Naive thymus-derived CD8-positive, alpha-beta T cell (primary cell): Measurements from ENCODE around the gene SEL1L3. TPM values are rescaled to one million over a fixed set of nuclear protein-coding genes. Genes with fewer than 3 reads are reported as not detected.

Experiments
- ATAC-seq, 2 donors: fragments of 150-1000 bp; cut with Tn5 transposase in 1 of 2; sonication (Bioruptor Pico), chemical (Tn5 transposase) in 1 of 2; 1 replicate in 1 of 2; 2 replicates in 1 of 2; pipeline ENCODE4 v1.10.0; 2021; ENCODE audit warnings: mild to moderate bottlenecking in 2 of 2, moderate library complexity in 2 of 2
- POLR2A ChIA-PET: fragments of 350-600 bp; sonication (Branson Sonifier 250); formaldehyde crosslinking; loops from one replicate; lab custom pipeline; 2021; ENCODE audit warnings: antibody characterized with exemption; lab: Charles Lee
- DNase-seq, 10 donors: peaks; one replicate each; pipeline versions ENCODE4 v3.0.0 to v3.0.0-alpha.2; 2020 to 2022
- H3K27ac Mint-ChIP-seq, 10 donors: one replicate each; pipeline ENCODE4 v1.8.0; 2020 to 2022; ENCODE audit warnings: mild to moderate bottlenecking in 10 of 10, mixed read lengths in 10 of 10, moderate library complexity in 4 of 10, inconsistent platforms in 1 of 10
- H3K27me3 Mint-ChIP-seq, 5 donors: one replicate each; pipeline ENCODE4 v1.8.0; 2021 to 2022; ENCODE audit warnings: mixed read lengths in 5 of 5
- H3K36me3 Mint-ChIP-seq, 3 donors: one replicate each; pipeline ENCODE4 v1.8.0; 2020 to 2022; ENCODE audit warnings: mixed read lengths in 3 of 3, mild to moderate bottlenecking in 2 of 3, inconsistent platforms in 1 of 3
- H3K4me1 Mint-ChIP-seq, 4 donors: one replicate each; pipeline ENCODE4 v1.8.0; 2021 to 2022; ENCODE audit warnings: mixed read lengths in 4 of 4
- H3K4me3 Mint-ChIP-seq, 10 donors: one replicate each; pipeline ENCODE4 v1.8.0; 2020 to 2022; ENCODE audit warnings: mild to moderate bottlenecking in 10 of 10, mixed read lengths in 10 of 10, moderate library complexity in 6 of 10, inconsistent platforms in 1 of 10
- H3K9me3 Mint-ChIP-seq, 9 donors: one replicate each; pipeline ENCODE4 v1.8.0; 2020 to 2022; ENCODE audit warnings: mixed read lengths in 9 of 9, mild to moderate bottlenecking in 3 of 9, inconsistent platforms in 1 of 9, moderate library complexity in 1 of 9
- polyA plus RNA-seq, 3 donors: library from polyadenylated mRNA; unstranded; fragments of 300-500 nt; fragmentation: Illumina TruSeq; gene quantifications; one replicate each; pipeline ENCODE4 v1.2.3, GENCODE V29; 2021
- total RNA-seq, 8 experiments: library from RNA in 2 of 8; stranded (reverse) in 2 of 8; gene quantifications; one replicate each; pipeline ENCODE4 v1.2.3 and lab custom pipeline; 2021 to 2026

The SEL1L3 gene
- total and polyA plus RNA-seq, 5 experiments from 2014 or later, result 19.2 to 57.2 (median 35.1) TPM

DNA sequence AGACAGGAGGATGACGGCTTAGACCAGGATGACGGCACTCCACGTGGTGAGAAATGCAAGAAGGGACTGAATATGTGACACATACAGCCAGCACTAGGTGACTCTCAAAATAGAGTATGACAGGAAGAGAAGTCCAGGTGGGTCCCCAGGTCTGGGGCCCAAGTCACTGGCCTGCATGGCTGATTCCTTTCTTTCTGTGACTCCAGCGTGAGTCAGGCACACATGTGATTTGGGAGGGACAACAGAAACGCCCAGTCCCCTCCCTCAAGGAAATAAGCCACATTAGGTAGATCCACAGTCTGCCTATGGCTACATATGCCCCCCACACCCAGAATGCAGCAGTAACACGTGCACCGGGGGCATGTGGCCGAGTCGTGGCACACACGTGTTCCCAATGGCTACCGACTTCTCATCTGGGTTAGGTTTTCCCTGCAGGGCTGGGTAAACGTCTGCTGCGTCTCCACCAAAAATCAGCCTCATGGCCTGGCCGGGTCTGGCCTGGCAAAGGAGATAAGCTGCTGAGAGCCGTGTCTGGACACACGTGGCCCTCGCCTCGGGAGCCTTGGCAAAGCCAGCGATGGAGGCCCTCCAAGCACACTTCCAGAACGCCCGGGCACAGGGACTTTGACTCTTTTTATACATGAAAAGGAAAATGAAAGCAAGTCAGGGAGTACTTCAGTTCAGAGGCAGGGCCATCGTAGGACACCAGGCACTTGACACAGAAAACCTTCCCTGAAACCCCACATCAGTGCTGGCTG, 19.3 kb downstream of the SEL1L3 start:
- Mint-ChIP-seq H3K9me3 (no peaks in the 10 kb centered on the region), H3K4me3 (peak overlapping the region in 5 of 10 donors; percentile 26 to 76 (median 36)), H3K4me1 (peaks cover 29 to 58% (median 50%) of the 10 kb centered on the region in 4 donors), H3K27me3 (peaks cover 0 to 1% (median 0%) of the 10 kb centered on the region in 5 donors), H3K36me3 (peaks cover 4 to 39% (median 14%) of the 10 kb centered on the region in 3 donors), H3K27ac (peak overlapping the region in 4 of 10 donors; percentile 28 to 66 (median 56))
- ATAC-seq (no peak), DNase-seq (no peak)
- POLR2A ChIA-PET, result no interaction called here

DNA sequence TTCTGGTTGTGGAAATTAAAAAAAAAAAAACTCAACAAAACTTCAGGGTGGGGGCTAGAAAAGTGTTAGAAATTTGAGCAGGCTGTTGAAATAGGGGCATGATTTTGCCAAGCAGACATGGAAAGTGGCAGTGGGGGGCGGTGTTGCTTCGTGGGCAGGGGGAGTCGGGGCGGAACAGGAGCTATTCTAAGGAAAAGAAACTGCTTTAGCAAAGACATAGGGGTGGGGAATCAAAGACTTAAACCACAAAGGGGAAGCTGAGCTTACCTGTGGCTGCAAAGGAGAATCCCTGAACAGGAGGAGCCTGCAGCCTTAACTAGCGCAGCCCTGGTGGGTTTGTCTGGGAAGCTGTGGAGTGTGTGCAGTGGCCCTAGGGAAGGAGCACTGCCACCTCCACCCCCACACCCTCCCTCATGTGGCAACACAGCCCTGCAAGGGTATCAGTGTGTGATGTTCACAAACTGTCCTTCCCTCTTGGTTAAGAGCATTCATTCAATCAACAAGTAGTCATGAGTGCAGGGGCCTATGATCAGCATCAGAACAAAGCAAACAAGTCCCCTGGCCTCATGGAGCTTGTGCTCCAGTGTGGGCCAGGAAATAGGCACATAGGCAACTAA, 20.5 kb downstream of the SEL1L3 start:
- DNase-seq (peak; percentile 33 to 83 (median 56)), ATAC-seq (peak; percentile 89 to 94)
- Mint-ChIP-seq H3K4me3 (peak overlapping the region in 7 of 10 donors; percentile 3 to 44 (median 34)), H3K9me3 (no peaks in the 10 kb centered on the region), H3K4me1 (peaks cover 31 to 51% (median 46%) of the 10 kb centered on the region in 4 donors), H3K27ac (peak overlapping the region in 7 of 10 donors; percentile 10 to 83 (median 65)), H3K27me3 (peaks cover 0 to 1% (median 0%) of the 10 kb centered on the region in 5 donors), H3K36me3 (peaks cover 4 to 38% (median 16%) of the 10 kb centered on the region in 3 donors)
- POLR2A ChIA-PET, result interaction anchor here (0.7 to 1.2 kb wide), 3 partner anchors 17 to 477 kb away, joined by 3 to 8 read pairs (median 4); partner anchors contain the start of gene SMIM20

DNA sequence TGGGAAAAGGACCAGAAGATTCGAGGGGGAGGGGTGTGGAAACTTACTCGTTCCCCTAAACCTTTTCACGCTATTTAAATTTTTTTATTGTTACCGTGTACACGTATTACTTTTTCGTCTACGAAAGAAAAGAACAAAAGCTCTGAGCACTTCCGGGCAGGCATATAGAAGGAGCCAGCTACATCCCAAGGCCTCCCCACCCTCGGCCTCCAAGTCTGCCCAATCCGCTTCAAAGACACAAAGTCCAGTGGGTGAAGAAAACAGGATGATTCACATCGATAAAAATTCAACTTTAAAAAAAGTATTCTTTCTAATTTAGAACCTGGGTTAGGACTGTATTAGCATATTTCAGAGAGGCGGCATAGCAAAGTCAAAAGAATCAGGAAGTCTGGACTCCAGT, 23.1 kb downstream of the SEL1L3 start:
- POLR2A ChIA-PET, result interaction anchor here (0.6 kb wide), 1 partner anchor 104 kb away, joined by 3 read pairs; no protein-coding TSS in a partner anchor
- H3K4me3 Mint-ChIP-seq, result no peak overlapping the region
- H3K9me3 Mint-ChIP-seq, result no peaks in the 10 kb centered on the region
- no peak overlapping the region for H3K27ac Mint-ChIP-seq
- H3K4me1 Mint-ChIP-seq, result peaks cover 28 to 49% (median 44%) of the 10 kb centered on the region in 4 donors
- peaks cover 0 to 43% (median 6%) of the 10 kb centered on the region in 3 donors for H3K36me3 Mint-ChIP-seq
- ATAC-seq (no peak), DNase-seq (no peak)
- H3K27me3 Mint-ChIP-seq, result no peaks in the 10 kb centered on the region

DNA sequence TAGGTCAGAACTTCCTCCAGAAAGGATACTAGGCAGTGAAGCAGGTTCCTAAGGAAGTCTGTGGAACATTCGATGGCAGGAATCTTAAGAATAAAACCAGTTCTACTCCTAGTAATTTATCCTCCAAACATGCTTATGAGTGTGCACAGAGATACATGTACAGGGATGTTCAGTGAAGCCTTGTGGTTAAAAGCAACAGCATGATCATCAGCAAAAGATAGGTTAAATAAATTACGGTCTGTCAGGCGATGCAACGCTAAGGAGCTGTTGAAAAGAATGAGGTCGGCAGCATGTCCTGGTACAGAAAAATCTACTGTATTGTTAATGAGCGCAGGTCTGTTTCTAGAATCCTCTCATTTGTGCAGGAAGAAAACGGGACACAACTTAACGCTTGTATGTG, 23.6 kb downstream of the SEL1L3 start:
- Mint-ChIP-seq H3K27ac (no peak overlapping the region), H3K9me3 (no peaks in the 10 kb centered on the region), H3K4me3 (no peak overlapping the region), H3K36me3 (peaks cover 0 to 45% (median 8%) of the 10 kb centered on the region in 3 donors), H3K4me1 (peaks cover 27 to 50% (median 42%) of the 10 kb centered on the region in 4 donors), H3K27me3 (no peaks in the 10 kb centered on the region)
- no peak for ATAC-seq
- POLR2A ChIA-PET, result interaction anchor here (0.6 kb wide), 1 partner anchor 104 kb away, joined by 3 read pairs; no protein-coding TSS in a partner anchor
- no peak for DNase-seq

DNA sequence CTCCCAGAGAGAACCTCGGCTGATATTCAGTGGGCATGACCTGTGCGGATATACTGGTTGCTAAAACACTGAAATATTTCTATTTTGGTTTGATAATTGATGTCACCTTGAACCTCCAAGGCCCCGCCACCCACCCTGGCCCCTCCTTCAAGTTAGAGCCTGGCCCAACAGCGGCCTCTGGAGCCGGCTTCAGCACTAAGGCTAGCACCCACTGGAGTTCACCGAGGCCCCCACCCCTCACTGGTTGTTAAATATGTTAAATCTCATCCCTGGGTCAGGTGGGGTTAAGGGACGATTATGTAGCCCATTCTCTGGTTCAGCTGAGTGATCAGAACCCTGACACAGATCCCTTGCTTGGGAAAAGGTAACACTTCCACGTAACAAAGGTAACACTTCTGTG, 24.3 kb downstream of the SEL1L3 start:
- ATAC-seq (no peak), DNase-seq (no peak)
- Mint-ChIP-seq H3K4me1 (peaks cover 22 to 43% (median 35%) of the 10 kb centered on the region in 4 donors), H3K36me3 (peaks cover 0 to 45% (median 8%) of the 10 kb centered on the region in 3 donors), H3K9me3 (no peaks in the 10 kb centered on the region), H3K27ac (no peak overlapping the region), H3K4me3 (no peak overlapping the region), H3K27me3 (no peaks in the 10 kb centered on the region)
- POLR2A ChIA-PET, result no interaction called here

DNA sequence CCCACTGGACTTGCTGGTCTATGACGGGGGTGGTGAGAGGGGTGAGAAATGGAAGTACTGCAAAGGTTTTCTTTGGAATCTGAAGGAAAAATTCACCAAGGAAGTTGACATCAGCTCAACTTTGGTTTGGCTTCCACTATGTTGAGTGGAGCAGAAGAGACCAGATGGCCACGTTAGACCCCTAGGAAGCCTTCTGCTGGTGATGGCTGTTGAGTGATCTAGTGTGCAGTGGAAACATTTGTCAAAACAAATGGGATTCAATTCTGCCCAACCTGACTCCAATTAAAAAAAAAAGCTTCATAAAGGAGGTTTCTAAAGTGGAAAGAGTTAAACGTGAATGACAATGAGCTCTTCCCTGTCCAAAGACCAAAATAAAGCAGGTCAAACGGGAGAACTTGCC, 25.7 kb downstream of the SEL1L3 start:
- H3K27me3 Mint-ChIP-seq, result no peaks in the 10 kb centered on the region
- POLR2A ChIA-PET, result interaction anchor here (0.6 kb wide), 1 partner anchor 9 kb away, joined by 3 read pairs; no protein-coding TSS in a partner anchor
- ATAC-seq, result no peak
- no peak for DNase-seq
- peaks cover 8 to 55% (median 20%) of the 10 kb centered on the region in 3 donors for H3K36me3 Mint-ChIP-seq
- no peak overlapping the region for H3K4me3 Mint-ChIP-seq
- no peak overlapping the region for H3K27ac Mint-ChIP-seq
- no peaks in the 10 kb centered on the region for H3K9me3 Mint-ChIP-seq
- H3K4me1 Mint-ChIP-seq, result peaks cover 10 to 29% (median 21%) of the 10 kb centered on the region in 4 donors

DNA sequence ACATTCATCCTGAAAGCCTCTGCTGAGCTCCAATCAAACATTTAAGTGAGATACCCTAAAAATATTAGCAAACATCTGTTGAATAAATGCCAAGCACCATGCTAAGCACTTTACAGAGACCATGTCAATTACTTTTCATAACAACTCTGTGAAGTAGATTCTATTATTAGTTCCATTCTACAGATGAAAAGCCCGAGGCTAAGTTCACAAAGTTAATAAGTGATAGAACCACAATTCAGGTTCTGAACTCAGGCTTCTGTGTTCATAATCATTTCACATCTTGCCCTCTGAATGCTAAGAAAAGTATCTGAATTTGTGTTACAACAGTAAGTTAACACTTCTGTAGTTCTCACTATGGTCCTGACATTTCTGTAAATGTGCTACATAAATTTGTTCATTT, 27.4 kb downstream of the SEL1L3 start:
- H3K27ac Mint-ChIP-seq, result no peak overlapping the region
- H3K27me3 Mint-ChIP-seq, result no peaks in the 10 kb centered on the region
- no peaks in the 10 kb centered on the region for H3K9me3 Mint-ChIP-seq
- peaks cover 3 to 21% (median 11%) of the 10 kb centered on the region in 4 donors for H3K4me1 Mint-ChIP-seq
- H3K36me3 Mint-ChIP-seq, result peaks cover 15 to 70% (median 28%) of the 10 kb centered on the region in 3 donors
- POLR2A ChIA-PET, result no interaction called here
- no peak for ATAC-seq
- H3K4me3 Mint-ChIP-seq, result no peak overlapping the region
- no peak for DNase-seq

DNA sequence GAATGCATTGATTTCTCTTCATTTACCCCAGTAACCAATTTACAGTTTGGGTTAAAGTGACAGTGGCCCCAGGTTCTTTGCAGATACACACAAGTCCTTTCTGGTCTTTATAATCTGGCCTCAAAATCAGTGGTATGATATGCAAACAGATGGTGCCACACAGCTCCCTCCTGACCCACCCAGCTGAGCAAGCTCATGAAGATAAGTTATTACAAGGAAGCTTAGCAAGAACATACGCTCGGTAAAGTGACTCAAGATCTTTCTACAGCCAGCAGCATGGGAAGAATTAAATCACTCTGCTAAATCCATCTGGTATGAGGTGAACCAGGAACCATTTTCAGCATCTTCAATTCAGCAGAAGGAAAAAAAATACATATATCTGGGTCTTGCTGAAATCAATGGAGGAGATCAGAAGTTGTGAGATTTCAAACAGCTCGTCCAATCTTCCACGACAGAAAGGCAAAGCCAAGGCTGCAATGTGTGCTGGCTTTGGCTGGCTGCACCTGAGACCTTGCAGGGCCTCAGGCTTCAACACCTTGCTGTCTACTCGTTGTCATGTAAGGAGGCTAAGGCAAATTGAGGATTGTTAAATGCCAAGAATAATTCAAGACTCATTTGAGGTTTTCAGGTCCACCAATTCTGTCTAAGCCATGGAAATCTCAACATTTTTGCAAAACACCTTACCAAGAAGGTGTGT, 28.2 kb downstream of the SEL1L3 start:
- peaks cover 18 to 76% (median 28%) of the 10 kb centered on the region in 3 donors for H3K36me3 Mint-ChIP-seq
- POLR2A ChIA-PET, result no interaction called here
- ATAC-seq, result no peak

DNA sequence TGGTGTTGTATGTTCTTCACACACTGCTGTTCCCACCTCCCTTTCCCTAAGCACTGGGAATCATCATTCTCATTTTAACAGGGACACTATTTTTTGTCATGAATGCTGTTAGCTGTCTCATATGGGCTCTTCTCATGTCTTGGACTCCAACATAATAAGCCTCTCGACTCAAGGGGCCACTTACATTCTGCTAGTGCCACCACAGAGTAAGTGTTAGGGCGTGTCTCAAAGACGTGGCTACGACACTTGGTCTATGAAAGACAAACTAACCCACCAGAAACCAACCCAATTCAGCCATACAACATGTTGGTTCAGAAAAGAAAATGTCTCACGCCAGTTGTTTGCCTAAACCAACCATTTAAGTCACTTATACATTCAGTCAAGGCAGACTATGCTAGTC, 32.2 kb downstream of the SEL1L3 start:
- no peak overlapping the region for H3K27ac Mint-ChIP-seq
- DNase-seq (no peak), ATAC-seq (no peak)
- H3K27me3 Mint-ChIP-seq, result no peaks in the 10 kb centered on the region
- peaks cover 19 to 79% (median 26%) of the 10 kb centered on the region in 3 donors for H3K36me3 Mint-ChIP-seq
- POLR2A ChIA-PET, result no interaction called here
- no peaks in the 10 kb centered on the region for H3K9me3 Mint-ChIP-seq
- H3K4me3 Mint-ChIP-seq, result no peak overlapping the region
- H3K4me1 Mint-ChIP-seq, result peaks cover 0 to 14% (median 3%) of the 10 kb centered on the region in 4 donors

More for the DNA sequence above, 28.2 kb downstream of the SEL1L3 start:
- DNase-seq, result no peak
- H3K9me3 Mint-ChIP-seq, result no peaks in the 10 kb centered on the region
- H3K4me3 Mint-ChIP-seq, result no peak overlapping the region
- H3K27me3 Mint-ChIP-seq, result no peaks in the 10 kb centered on the region
- peak overlapping the region in 2 of 10 donors; percentile 1 to 14 for H3K27ac Mint-ChIP-seq
- H3K4me1 Mint-ChIP-seq, result peaks cover 3 to 20% (median 10%) of the 10 kb centered on the region in 4 donors

DNA sequence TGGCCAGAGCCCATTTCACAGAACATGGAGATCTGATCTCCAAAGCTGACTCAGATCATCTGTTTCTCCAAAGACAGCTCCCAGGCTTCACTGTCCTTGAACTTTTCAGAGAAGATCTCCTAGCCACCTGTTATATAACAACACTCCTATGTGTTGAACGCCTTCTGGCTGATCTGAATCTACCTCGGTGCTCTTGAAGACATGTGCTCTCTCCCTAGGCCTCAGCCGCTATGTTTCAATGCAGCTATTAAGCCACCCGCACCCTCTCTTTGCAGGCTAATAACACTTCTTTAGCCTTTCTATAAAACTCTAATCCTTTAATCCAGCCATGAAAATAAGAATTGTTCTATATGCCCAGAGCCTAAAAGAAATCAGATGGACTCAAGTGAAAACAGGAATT, 34.9 kb downstream of the SEL1L3 start:
- Mint-ChIP-seq H3K27ac (peak overlapping the region in 3 of 10 donors; percentile 24 to 74 (median 31)), H3K27me3 (no peaks in the 10 kb centered on the region), H3K4me1 (peaks cover 0 to 6% (median 1%) of the 10 kb centered on the region in 4 donors), H3K4me3 (no peak overlapping the region), H3K36me3 (peaks cover 15 to 61% (median 18%) of the 10 kb centered on the region in 3 donors), H3K9me3 (no peaks in the 10 kb centered on the region)
- ATAC-seq, result no peak
- no peak for DNase-seq
- POLR2A ChIA-PET, result interaction anchor here (1.2 kb wide), 1 partner anchor 9 kb away, joined by 3 read pairs; no protein-coding TSS in a partner anchor

DNA sequence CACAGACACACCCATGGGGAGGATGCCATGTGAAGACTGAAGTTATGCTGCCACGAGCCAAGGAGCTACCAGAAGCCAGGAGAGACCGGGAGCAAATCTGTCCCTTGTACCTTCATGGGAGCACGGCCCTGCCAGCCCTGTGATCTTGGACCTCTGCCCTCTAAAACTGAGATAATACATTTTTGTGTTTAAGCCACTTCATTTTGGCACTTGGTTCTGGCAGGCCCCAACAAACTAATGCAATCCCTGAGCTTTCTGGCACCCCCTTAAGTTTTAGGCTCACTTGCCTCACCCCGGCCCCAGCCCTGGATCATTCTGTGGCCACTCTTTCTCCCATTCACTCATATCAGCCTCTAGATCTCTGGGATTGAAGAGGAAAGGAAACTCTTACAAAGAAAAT, 35.4 kb downstream of the SEL1L3 start:
- no peak for DNase-seq
- H3K36me3 Mint-ChIP-seq, result peaks cover 12 to 61% (median 13%) of the 10 kb centered on the region in 3 donors
- no peak overlapping the region for H3K4me3 Mint-ChIP-seq
- peaks cover 0 to 6% (median 2%) of the 10 kb centered on the region in 4 donors for H3K4me1 Mint-ChIP-seq
- no peak for ATAC-seq
- no peaks in the 10 kb centered on the region for H3K9me3 Mint-ChIP-seq
- POLR2A ChIA-PET, result no interaction called here
- H3K27ac Mint-ChIP-seq, result peak overlapping the region in 2 of 10 donors; percentile 37 to 74
- no peaks in the 10 kb centered on the region for H3K27me3 Mint-ChIP-seq

DNA sequence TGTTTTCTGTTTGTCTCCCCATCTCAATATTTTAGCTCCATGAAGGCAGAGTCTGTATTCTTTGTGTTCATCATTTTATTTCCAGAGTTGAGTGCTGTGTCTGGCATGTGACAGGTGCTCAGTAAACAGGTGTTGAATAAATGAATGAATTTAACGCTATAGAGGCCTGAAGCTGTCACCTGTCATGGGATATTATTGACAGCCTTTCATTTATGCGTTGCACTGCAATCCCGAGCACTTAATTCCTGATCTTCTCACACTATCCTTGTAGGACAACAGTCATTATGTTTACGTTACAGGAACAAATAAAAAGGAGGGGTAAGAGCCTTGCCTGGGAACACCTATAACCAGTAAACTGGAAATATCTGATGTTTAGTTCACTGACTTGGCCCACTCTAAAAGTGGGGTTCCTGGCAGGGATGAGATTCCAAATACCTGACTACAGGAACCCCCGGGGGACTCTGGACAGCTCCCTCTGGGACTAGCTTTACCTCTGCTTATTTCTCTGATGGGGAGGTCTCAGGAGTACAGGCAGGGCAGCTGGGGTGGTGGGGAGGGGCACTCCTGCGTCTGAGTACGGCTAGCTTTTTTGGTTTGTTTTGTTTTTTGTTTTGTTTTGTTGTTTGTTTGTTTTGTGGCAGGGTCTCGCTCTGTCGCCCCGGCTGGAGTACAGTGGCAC, 36.6 kb downstream of the SEL1L3 start:
- ATAC-seq (no peak), DNase-seq (no peak)
- H3K27ac Mint-ChIP-seq, result peak overlapping the region in 1 of 10 donors; percentile 44
- H3K4me3 Mint-ChIP-seq, result no peak overlapping the region
- peaks cover 0 to 6% (median 3%) of the 10 kb centered on the region in 4 donors for H3K4me1 Mint-ChIP-seq
- POLR2A ChIA-PET, result no interaction called here
- H3K9me3 Mint-ChIP-seq, result no peaks in the 10 kb centered on the region
- peaks cover 11 to 62% (median 12%) of the 10 kb centered on the region in 3 donors for H3K36me3 Mint-ChIP-seq
- H3K27me3 Mint-ChIP-seq, result no peaks in the 10 kb centered on the region
